CD4-positive, alpha-beta T cell (primary cell): Measurements from ENCODE around the gene PIK3C2G. TPM values are rescaled to one million over a fixed set of nuclear protein-coding genes. Genes with fewer than 3 reads are reported as not detected.

Experiments
- ATAC-seq: fragments of 200-7000 bp; cut with Tn5 transposase; one replicate; pipeline ENCODE4 v1.10.0; 2022; ENCODE audit warnings: mild to moderate bottlenecking; ENCODE audit not compliant: poor library complexity
- CTCF ChIA-PET: fragments of 350-600 bp; sonication (Branson Sonifier 250); formaldehyde crosslinking; loops from one replicate; lab custom pipeline; 2021; ENCODE audit warnings: antibody characterized with exemption, inconsistent platforms; lab: Charles Lee
- POLR2A ChIA-PET: fragments of 350-600 bp; sonication (Branson Sonifier 250); formaldehyde crosslinking; loops from one replicate; lab custom pipeline; 2021; ENCODE audit warnings: antibody characterized with exemption, inconsistent platforms; lab: Charles Lee
- DNase-seq, 14 experiments: peaks; one replicate each; pipeline ENCODE4 v3.0.0-alpha.2; 2013 to 2020; ENCODE audit warnings: mixed read lengths in 2 of 14
- H3K27ac ChIP-seq, 2 donors: one replicate each; pipeline versions ENCODE4 v1.5.1 to v1.7.0; 2013; ENCODE audit warnings: low read length in 2 of 2, low read depth in 1 of 2, mild to moderate bottlenecking in 1 of 2
- H3K27me3 ChIP-seq, 2 experiments: 1 replicate in 1 of 2; 2 replicates in 1 of 2; pipeline versions ENCODE4 v1.6.1 to v1.7.0; 2013; ENCODE audit warnings: low read length in 2 of 2, control low read depth in 1 of 2, mild to moderate bottlenecking in 1 of 2, moderate library complexity in 1 of 2; ENCODE audit not compliant: insufficient read depth in 2 of 2, control insufficient read depth in 1 of 2
- H3K36me3 ChIP-seq: one replicate; pipeline ENCODE4 v1.6.1; 2013; ENCODE audit warnings: low read length, control low read depth; ENCODE audit not compliant: insufficient read depth
- H3K4me1 ChIP-seq: one replicate; pipeline ENCODE4 v1.6.1; 2013; ENCODE audit warnings: low read length, control low read depth; ENCODE audit not compliant: insufficient read depth
- H3K4me3 ChIP-seq: one replicate; pipeline ENCODE4 v1.5.1; 2013; ENCODE audit warnings: mild to moderate bottlenecking, low read length, moderate library complexity
- H3K9me3 ChIP-seq, 2 experiments: 1 replicate in 1 of 2; 2 replicates in 1 of 2; pipeline versions ENCODE4 v1.6.1 to v1.7.0; 2013; ENCODE audit warnings: low read length in 2 of 2, mild to moderate bottlenecking in 2 of 2, control low read depth in 1 of 2, moderate library complexity in 1 of 2; ENCODE audit not compliant: control insufficient read depth in 1 of 2, insufficient read depth in 1 of 2
- H3K27ac Mint-ChIP-seq: one replicate; pipeline ENCODE4 v1.8.0; 2020; ENCODE audit warnings: mixed read lengths
- H3K27me3 Mint-ChIP-seq: one replicate; pipeline ENCODE4 v1.8.0; 2021; ENCODE audit warnings: mixed read lengths
- H3K36me3 Mint-ChIP-seq: one replicate; pipeline ENCODE4 v1.8.0; 2021; ENCODE audit warnings: low read depth, mixed read lengths
- H3K4me1 Mint-ChIP-seq: one replicate; pipeline ENCODE4 v1.8.0; 2021; ENCODE audit warnings: low read depth, mixed read lengths
- H3K4me3 Mint-ChIP-seq: one replicate; pipeline ENCODE4 v1.8.0; 2020; ENCODE audit warnings: mild to moderate bottlenecking, mixed read lengths
- H3K9me3 Mint-ChIP-seq: one replicate; pipeline ENCODE4 v1.8.0; 2020; ENCODE audit warnings: mixed read lengths
- intact Hi-C, 2 experiments: fragments of 100-400 bp; cut with DNase I in 1 of 2; cut with micrococcal nuclease in 1 of 2; formaldehyde crosslinking; loops; one replicate each; pipeline versions ENCODE4 v1.15.1 to v1.9.0; 2023 to 2025; cut with DNase I, micrococcal nuclease
- total RNA-seq, 174 experiments: library from RNA in 2 of 174; stranded (reverse) in 2 of 174; gene quantifications; one replicate each; pipeline ENCODE4 v1.2.3 and lab custom pipeline; 2021 to 2026
- TF ChIP-seq, protein P1 (sequence below): fragments of 200-600 bp; IDR thresholded peaks from one replicate; pipeline ENCODE4 v1.8.0; 2022; ENCODE audit warnings: antibody characterized with exemption, mild to moderate bottlenecking

PIK3C2G gene
- total RNA-seq, 2 experiments from 2014 or later: not detected

DNA sequence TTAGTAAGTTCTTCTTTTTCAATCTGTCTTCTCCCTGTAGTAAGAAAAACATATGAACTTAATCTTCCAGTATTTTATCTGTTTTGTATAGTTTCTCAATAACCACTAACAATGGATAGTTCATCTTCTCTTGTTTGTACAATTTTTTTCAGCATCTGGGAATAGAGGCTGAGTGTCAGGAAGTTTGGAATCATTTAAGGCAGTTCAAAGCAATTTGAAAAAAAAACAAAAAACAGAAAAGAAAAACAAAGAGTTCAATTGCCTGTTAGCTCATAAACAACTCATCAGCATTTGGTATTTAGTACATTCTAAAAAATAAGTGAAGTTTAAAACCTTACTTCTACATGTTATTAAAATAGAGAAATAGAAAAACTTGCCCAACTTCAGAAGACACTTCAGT is 359.7 kb downstream of the PIK3C2G start:
- TF ChIP-seq, protein P1, sequence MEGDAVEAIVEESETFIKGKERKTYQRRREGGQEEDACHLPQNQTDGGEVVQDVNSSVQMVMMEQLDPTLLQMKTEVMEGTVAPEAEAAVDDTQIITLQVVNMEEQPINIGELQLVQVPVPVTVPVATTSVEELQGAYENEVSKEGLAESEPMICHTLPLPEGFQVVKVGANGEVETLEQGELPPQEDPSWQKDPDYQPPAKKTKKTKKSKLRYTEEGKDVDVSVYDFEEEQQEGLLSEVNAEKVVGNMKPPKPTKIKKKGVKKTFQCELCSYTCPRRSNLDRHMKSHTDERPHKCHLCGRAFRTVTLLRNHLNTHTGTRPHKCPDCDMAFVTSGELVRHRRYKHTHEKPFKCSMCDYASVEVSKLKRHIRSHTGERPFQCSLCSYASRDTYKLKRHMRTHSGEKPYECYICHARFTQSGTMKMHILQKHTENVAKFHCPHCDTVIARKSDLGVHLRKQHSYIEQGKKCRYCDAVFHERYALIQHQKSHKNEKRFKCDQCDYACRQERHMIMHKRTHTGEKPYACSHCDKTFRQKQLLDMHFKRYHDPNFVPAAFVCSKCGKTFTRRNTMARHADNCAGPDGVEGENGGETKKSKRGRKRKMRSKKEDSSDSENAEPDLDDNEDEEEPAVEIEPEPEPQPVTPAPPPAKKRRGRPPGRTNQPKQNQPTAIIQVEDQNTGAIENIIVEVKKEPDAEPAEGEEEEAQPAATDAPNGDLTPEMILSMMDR: no peak
- Mint-ChIP-seq H3K36me3 (no peaks in the 10 kb centered on the region), H3K4me3 (no peak overlapping the region), H3K27me3 (no peaks in the 10 kb centered on the region), H3K27ac (no peak overlapping the region), H3K9me3 (peaks cover 2% of the 10 kb centered on the region), H3K4me1 (no peaks in the 10 kb centered on the region)
- ChIA-PET CTCF (no interaction called here), POLR2A (no interaction called here)
- DNase-seq (no peak), ATAC-seq (no peak)
- no peaks in the 10 kb centered on the region for H3K9me3 ChIP-seq
- no peaks in the 10 kb centered on the region for H3K4me1 ChIP-seq
- intact Hi-C loops: no loop called here
- no peaks in the 10 kb centered on the region for H3K36me3 ChIP-seq
- H3K27ac ChIP-seq: no peak overlapping the region
- no peak overlapping the region for H3K4me3 ChIP-seq
- no peaks in the 10 kb centered on the region for H3K27me3 ChIP-seq

DNA sequence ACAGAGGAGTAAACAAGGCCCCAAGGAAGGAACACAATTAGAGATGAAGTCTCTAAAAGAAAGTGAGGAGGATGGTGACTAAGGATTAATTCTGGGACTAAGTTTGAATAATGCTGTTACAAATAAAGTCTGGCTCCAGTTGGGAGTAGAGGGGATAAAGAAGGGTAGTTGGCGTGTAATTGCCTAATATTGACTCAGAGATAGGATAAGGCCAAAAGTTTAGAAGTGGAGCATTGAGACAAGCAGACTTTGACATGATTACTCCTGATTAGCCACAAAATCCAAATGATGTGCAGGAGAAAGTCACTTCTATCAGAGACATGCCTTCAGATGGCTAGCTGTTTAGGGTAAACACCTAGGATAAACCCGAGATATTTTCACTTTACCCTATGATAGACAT is 368.1 kb downstream of the PIK3C2G start:
- H3K27me3 Mint-ChIP-seq: no peaks in the 10 kb centered on the region
- TF ChIP-seq, protein P1: no peak
- no peaks in the 10 kb centered on the region for H3K36me3 Mint-ChIP-seq
- Histone ChIP-seq H3K9me3 (no peaks in the 10 kb centered on the region), H3K4me1 (no peaks in the 10 kb centered on the region), H3K27me3 (no peaks in the 10 kb centered on the region), H3K36me3 (no peaks in the 10 kb centered on the region), H3K27ac (no peak overlapping the region), H3K4me3 (no peak overlapping the region)
- H3K4me3 Mint-ChIP-seq: no peak overlapping the region
- H3K27ac Mint-ChIP-seq: no peak overlapping the region
- intact Hi-C loops: no loop called here
- no peaks in the 10 kb centered on the region for H3K4me1 Mint-ChIP-seq
- peaks cover 3% of the 10 kb centered on the region for H3K9me3 Mint-ChIP-seq
- ChIA-PET POLR2A (no interaction called here), CTCF (no interaction called here)
- ATAC-seq: no peak
- no peak for DNase-seq

DNA sequence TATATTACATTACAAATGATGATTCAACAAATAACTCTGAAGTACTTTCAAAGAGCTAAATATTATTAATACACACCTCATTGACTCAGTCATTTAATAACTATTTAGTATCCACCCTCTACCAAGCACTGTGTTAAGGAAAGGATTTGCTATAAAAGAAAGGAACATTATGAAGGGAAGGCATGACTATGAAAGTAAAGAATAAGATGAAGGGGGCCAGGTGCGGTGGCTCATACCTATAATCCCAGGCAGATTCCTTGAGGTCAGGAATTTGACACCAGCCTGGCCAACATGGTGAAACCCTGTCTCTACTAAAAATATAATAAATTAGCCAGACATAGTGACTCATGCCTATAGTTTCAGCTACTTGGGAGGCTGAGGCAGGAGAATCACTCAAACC is 368.6 kb downstream of the PIK3C2G start:
- H3K27me3 ChIP-seq: no peaks in the 10 kb centered on the region
- DNase-seq (no peak), ATAC-seq (no peak)
- no peak overlapping the region for H3K4me3 Mint-ChIP-seq
- no peaks in the 10 kb centered on the region for H3K27me3 Mint-ChIP-seq
- H3K4me3 ChIP-seq: no peak overlapping the region
- H3K36me3 Mint-ChIP-seq: no peaks in the 10 kb centered on the region
- ChIA-PET CTCF (no interaction called here), POLR2A (no interaction called here)
- intact Hi-C loops: no loop called here
- no peaks in the 10 kb centered on the region for H3K9me3 ChIP-seq
- no peaks in the 10 kb centered on the region for H3K4me1 Mint-ChIP-seq
- no peaks in the 10 kb centered on the region for H3K36me3 ChIP-seq
- H3K9me3 Mint-ChIP-seq: peaks cover 6% of the 10 kb centered on the region
- TF ChIP-seq, protein P1: no peak
- H3K4me1 ChIP-seq: no peaks in the 10 kb centered on the region
- H3K27ac Mint-ChIP-seq: no peak overlapping the region
- no peak overlapping the region for H3K27ac ChIP-seq
